DMS53 treated with DMSO at 0.1 percent for 48 hours (cell line): ENCODE data around the gene SRGAP2C.
"Not testable (repeated sequence)": the region's sequence is repeated elsewhere in the genome, so short reads cannot be mapped to it uniquely, and the experiment has no call there.

ENCODE experiments used
- DNase-seq: peaks from one replicate; lab custom pipeline; 2025; ENCODE audit not compliant: unreplicated experiment; lab: John Stamatoyannopoulos, UW

The SRGAP2C gene

GRCh38 chr1:121185140-121185708 is 449 bp downstream of the SRGAP2C start:
- not testable (repeated sequence) for DNase-seq

GRCh38 chr1:121186191-121186590 is 1.4 kb downstream of the SRGAP2C start:
- not testable (repeated sequence) for DNase-seq

- not testable (repeated sequence) for DNase-seq
Observed at GRCh38 chr1:121187914-121188313, 3.1 kb downstream of the SRGAP2C start.

- DNase-seq, result not testable (repeated sequence)
Observed at GRCh38 chr1:121192512-121192911, 7.7 kb downstream of the SRGAP2C start.

- DNase-seq, result not testable (repeated sequence)
Observed at GRCh38 chr1:121197095-121197882, 12.5 kb downstream of the SRGAP2C start.

GRCh38 chr1:121199763-121200162 is 15.0 kb downstream of the SRGAP2C start:
- not testable (repeated sequence) for DNase-seq

- DNase-seq, result not testable (repeated sequence)
Observed at GRCh38 chr1:121200232-121200631, 15.5 kb downstream of the SRGAP2C start.

- DNase-seq, result not testable (repeated sequence)
Observed at GRCh38 chr1:121200985-121201981, 16.5 kb downstream of the SRGAP2C start.

- DNase-seq, result not testable (repeated sequence)
Observed at GRCh38 chr1:121202986-121203385, 18.2 kb downstream of the SRGAP2C start.

GRCh38 chr1:121205786-121206711 is 21.3 kb downstream of the SRGAP2C start:
- not testable (repeated sequence) for DNase-seq

GRCh38 chr1:121207328-121207727 is 22.6 kb downstream of the SRGAP2C start:
- not testable (repeated sequence) for DNase-seq

- DNase-seq, result peak; percentile 7
Observed at GRCh38 chr1:121208375-121208774, 23.6 kb downstream of the SRGAP2C start.

- DNase-seq, result not testable (repeated sequence)
Observed at GRCh38 chr1:121210778-121211177, 26.0 kb downstream of the SRGAP2C start.

- DNase-seq, result not testable (repeated sequence)
Observed at GRCh38 chr1:121213491-121213890, 28.7 kb downstream of the SRGAP2C start.

GRCh38 chr1:121214544-121215156 is 29.9 kb downstream of the SRGAP2C start:
- not testable (repeated sequence) for DNase-seq

- DNase-seq, result not testable (repeated sequence)
Observed at GRCh38 chr1:121215699-121216417, 31.1 kb downstream of the SRGAP2C start.

GRCh38 chr1:121216676-121217075 is 31.9 kb downstream of the SRGAP2C start:
- not testable (repeated sequence) for DNase-seq

GRCh38 chr1:121221770-121222169 is 37.0 kb downstream of the SRGAP2C start:
- DNase-seq, result not testable (repeated sequence)

- DNase-seq, result not testable (repeated sequence)
Observed at GRCh38 chr1:121224714-121225113, 39.9 kb downstream of the SRGAP2C start.
